Measurements from ENCODE around the gene SPTAN1. TPM values are rescaled to one million over a fixed set of nuclear protein-coding genes. Genes with fewer than 3 reads are reported as not detected.
"Not testable (repeated sequence)": the region's sequence is repeated elsewhere in the genome, so short reads cannot be mapped to it uniquely, and the experiment has no call there.

SPTAN1 gene
- total RNA-seq, 2 experiments from 2014 or later: 386 to 392 TPM

GRCh38 chr9:128577206-128577605 lies 24.8 kb downstream of the SPTAN1 start:
- H3K36me3 ChIP-seq (ENCODE audit: insufficient read depth, low read length): peaks cover 94% of the 10 kb centered on the region
- intact Hi-C loops (cut with DNase I, micrococcal nuclease): no loop called here
- peaks cover 95% of the 10 kb centered on the region for H3K36me3 Mint-ChIP-seq (ENCODE audit: low read depth)

DNA sequence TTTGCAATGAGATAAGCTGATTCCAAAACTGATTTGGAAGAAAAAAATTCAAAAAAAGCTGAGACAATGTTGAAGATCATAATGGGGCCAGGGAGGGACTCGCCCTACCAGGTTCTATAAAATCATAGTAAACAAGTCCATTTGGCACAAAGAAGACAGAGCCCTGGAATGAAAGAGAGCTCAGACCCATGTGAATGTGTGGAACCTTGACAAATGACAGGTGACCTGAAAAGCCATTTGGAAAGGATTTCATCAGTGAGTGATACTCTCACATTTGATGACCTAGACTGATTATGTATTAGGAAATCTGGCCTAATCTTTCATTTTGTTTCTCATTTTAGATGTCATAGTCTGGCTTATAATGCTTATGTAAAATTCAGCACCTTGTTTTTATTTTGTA lies 26.8 kb downstream of the SPTAN1 start:
- Mint-ChIP-seq H3K27me3 (no peaks in the 10 kb centered on the region), H3K9me3 (no peaks in the 10 kb centered on the region), H3K27ac (no peak overlapping the region), H3K4me1 (ENCODE audit: low read depth) (peaks cover 16% of the 10 kb centered on the region), H3K36me3 (ENCODE audit: low read depth) (peaks cover 96% of the 10 kb centered on the region), H3K4me3 (no peak overlapping the region)
- no peak for DNase-seq
- intact Hi-C loops (cut with DNase I, micrococcal nuclease): no loop called here
- ChIA-PET CTCF (interaction anchor here (0.5 kb wide), 1 partner anchor 139 kb away, joined by 6 read pairs; no protein-coding TSS in a partner anchor), POLR2A (interaction anchor here (0.5 to 1.1 kb wide), 2 partner anchors 371 to 784 kb away, joined by 3 read pairs; no protein-coding TSS in a partner anchor)
- H3K27ac ChIP-seq (ENCODE audit: low read depth in 1 of 2, low read length in 2 of 2): no peak overlapping the region
- no peaks in the 10 kb centered on the region for H3K9me3 ChIP-seq (ENCODE audit: control insufficient read depth in 1 of 2, insufficient read depth in 1 of 2, low read length in 2 of 2)
- H3K36me3 ChIP-seq (ENCODE audit: insufficient read depth, low read length): peaks cover 99% of the 10 kb centered on the region
- no peak for ATAC-seq (ENCODE audit: poor library complexity)
- no peak overlapping the region for H3K4me3 ChIP-seq (ENCODE audit: low read length)
- no peak for TF ChIP-seq CTCF (IDR thresholded peaks at IDR 0.05)
- H3K27me3 ChIP-seq (ENCODE audit: control insufficient read depth in 1 of 2, insufficient read depth in 2 of 2, low read length in 2 of 2): no peaks in the 10 kb centered on the region
- H3K4me1 ChIP-seq (ENCODE audit: insufficient read depth, low read length): peaks cover 3% of the 10 kb centered on the region

More at GRCh38 chr9:128577206-128577605, 24.8 kb downstream of the SPTAN1 start:
- Mint-ChIP-seq H3K9me3 (no peaks in the 10 kb centered on the region), H3K4me3 (no peak overlapping the region), H3K27ac (peak overlapping the region; percentile 63), H3K27me3 (no peaks in the 10 kb centered on the region), H3K4me1 (ENCODE audit: low read depth) (peaks cover 16% of the 10 kb centered on the region)
- no peak overlapping the region for H3K27ac ChIP-seq (ENCODE audit: low read depth in 1 of 2, low read length in 2 of 2)
- H3K27me3 ChIP-seq (ENCODE audit: control insufficient read depth in 1 of 2, insufficient read depth in 2 of 2, low read length in 2 of 2): no peaks in the 10 kb centered on the region
- ChIA-PET POLR2A (no interaction called here), CTCF (no interaction called here)
- TF ChIP-seq CTCF (IDR thresholded peaks at IDR 0.05): no peak
- DNase-seq: no peak
- H3K4me1 ChIP-seq (ENCODE audit: insufficient read depth, low read length): peaks cover 3% of the 10 kb centered on the region
- no peaks in the 10 kb centered on the region for H3K9me3 ChIP-seq (ENCODE audit: control insufficient read depth in 1 of 2, insufficient read depth in 1 of 2, low read length in 2 of 2)
- no peak for ATAC-seq (ENCODE audit: poor library complexity)
- no peak overlapping the region for H3K4me3 ChIP-seq (ENCODE audit: low read length)

- Mint-ChIP-seq H3K27ac (no peak overlapping the region), H3K4me3 (no peak overlapping the region), H3K36me3 (ENCODE audit: low read depth) (peaks cover 96% of the 10 kb centered on the region), H3K27me3 (no peaks in the 10 kb centered on the region), H3K9me3 (no peaks in the 10 kb centered on the region), H3K4me1 (ENCODE audit: low read depth) (peaks cover 6% of the 10 kb centered on the region)
- ATAC-seq (ENCODE audit: poor library complexity) (no peak), DNase-seq (no peak)
- Histone ChIP-seq H3K4me3 (ENCODE audit: low read length) (no peak overlapping the region), H3K27ac (ENCODE audit: low read depth in 1 of 2, low read length in 2 of 2) (no peak overlapping the region), H3K36me3 (ENCODE audit: insufficient read depth, low read length) (peaks cover 99% of the 10 kb centered on the region), H3K9me3 (ENCODE audit: control insufficient read depth in 1 of 2, insufficient read depth in 1 of 2, low read length in 2 of 2) (no peaks in the 10 kb centered on the region), H3K27me3 (ENCODE audit: control insufficient read depth in 1 of 2, insufficient read depth in 2 of 2, low read length in 2 of 2) (no peaks in the 10 kb centered on the region), H3K4me1 (ENCODE audit: insufficient read depth, low read length) (no peaks in the 10 kb centered on the region)
- ChIA-PET CTCF (interaction anchor here (0.6 kb wide), 1 partner anchor 13 kb away, joined by 3 read pairs; no protein-coding TSS in a partner anchor), POLR2A (interaction anchor here (1.3 kb wide), 1 partner anchor 28 kb away, joined by 8 read pairs; the partner anchor contains the start of gene SPTAN1)
- no peak for TF ChIP-seq CTCF (IDR thresholded peaks at IDR 0.05)
- intact Hi-C loops (cut with DNase I, micrococcal nuclease): no loop called here
Observed at GRCh38 chr9:128580731-128581130, 28.3 kb downstream of the SPTAN1 start.

DNA sequence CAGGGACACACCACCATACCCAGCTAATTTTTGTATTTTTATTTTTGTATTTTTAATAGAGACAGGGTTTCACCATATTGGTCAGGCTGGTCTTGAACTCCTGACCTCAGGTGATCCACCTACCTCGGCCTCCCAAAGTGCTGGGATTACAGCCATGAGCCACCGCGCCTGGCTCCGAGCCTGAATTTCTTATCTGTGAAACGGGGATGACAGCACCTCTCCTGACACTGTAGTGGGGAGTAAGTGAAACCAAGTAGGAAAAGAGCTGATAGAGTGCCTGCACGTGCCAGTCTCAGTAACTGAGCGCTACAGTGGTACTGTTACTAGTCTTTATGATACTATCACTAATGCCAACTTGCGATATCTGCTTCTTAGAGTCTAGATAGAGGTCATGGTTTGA lies 32.8 kb downstream of the SPTAN1 start:
- CTCF ChIA-PET; POLR2A ChIA-PET; H3K9me3 ChIP-seq (ENCODE audit: control insufficient read depth in 1 of 2, insufficient read depth in 1 of 2, low read length in 2 of 2); H3K27ac Mint-ChIP-seq; DNase-seq; H3K4me3 Mint-ChIP-seq; H3K9me3 Mint-ChIP-seq; ATAC-seq (ENCODE audit: poor library complexity); H3K4me3 ChIP-seq (ENCODE audit: low read length); H3K27me3 Mint-ChIP-seq; H3K27me3 ChIP-seq (ENCODE audit: control insufficient read depth in 1 of 2, insufficient read depth in 2 of 2, low read length in 2 of 2); H3K27ac ChIP-seq (ENCODE audit: low read depth in 1 of 2, low read length in 2 of 2): not testable (repeated sequence)
- Mint-ChIP-seq H3K4me1 (ENCODE audit: low read depth) (peaks cover 15% of the 10 kb centered on the region), H3K36me3 (ENCODE audit: low read depth) (peaks cover 96% of the 10 kb centered on the region)
- H3K36me3 ChIP-seq (ENCODE audit: insufficient read depth, low read length): peaks cover 95% of the 10 kb centered on the region
- intact Hi-C loops (cut with DNase I, micrococcal nuclease): loop anchor here in 1 of 2 experiments (5.0 kb wide), 1 partner anchor 33 kb away; the partner anchor contains the start of gene SPTAN1
- peaks cover 10% of the 10 kb centered on the region for H3K4me1 ChIP-seq (ENCODE audit: insufficient read depth, low read length)

GRCh38 chr9:128586934-128587333 lies 34.5 kb downstream of the SPTAN1 start:
- intact Hi-C loops (cut with DNase I, micrococcal nuclease): loop anchor here in 1 of 2 experiments (5.0 kb wide), 1 partner anchor 35 kb away; the partner anchor contains the start of gene SPTAN1
- CTCF ChIA-PET; H3K27ac ChIP-seq (ENCODE audit: low read depth in 1 of 2, low read length in 2 of 2); H3K9me3 Mint-ChIP-seq; H3K9me3 ChIP-seq (ENCODE audit: control insufficient read depth in 1 of 2, insufficient read depth in 1 of 2, low read length in 2 of 2); H3K27me3 Mint-ChIP-seq; H3K4me3 ChIP-seq (ENCODE audit: low read length); H3K27me3 ChIP-seq (ENCODE audit: control insufficient read depth in 1 of 2, insufficient read depth in 2 of 2, low read length in 2 of 2); ATAC-seq (ENCODE audit: poor library complexity); DNase-seq; H3K4me3 Mint-ChIP-seq: not testable (repeated sequence)
- POLR2A ChIA-PET: interaction anchor here (1.0 kb wide), 2 partner anchors 32 to 34 kb away, joined by 4 to 5 read pairs; no protein-coding TSS in a partner anchor
- H3K4me1 Mint-ChIP-seq (ENCODE audit: low read depth): peaks cover 15% of the 10 kb centered on the region
- Histone ChIP-seq H3K4me1 (ENCODE audit: insufficient read depth, low read length) (peaks cover 10% of the 10 kb centered on the region), H3K36me3 (ENCODE audit: insufficient read depth, low read length) (peaks cover 94% of the 10 kb centered on the region)
- H3K36me3 Mint-ChIP-seq (ENCODE audit: low read depth): peaks cover 94% of the 10 kb centered on the region
- peak overlapping the region; percentile 82 for H3K27ac Mint-ChIP-seq

All from CD4-positive, alpha-beta T cell (primary cell).